Cerebellar cortex (tissue), 1 donor: Measurements from ENCODE around the gene IL6.
"Not testable (repeated sequence)": the region's sequence is repeated elsewhere in the genome, so short reads cannot be mapped to it uniquely, and the experiment has no call there.

ENCODE experiments used
- DNase-seq: peaks from one replicate; pipeline ENCODE4 v3.0.0-alpha.2; 2015; ENCODE audit warnings: low spot score

IL6 gene

DNA sequence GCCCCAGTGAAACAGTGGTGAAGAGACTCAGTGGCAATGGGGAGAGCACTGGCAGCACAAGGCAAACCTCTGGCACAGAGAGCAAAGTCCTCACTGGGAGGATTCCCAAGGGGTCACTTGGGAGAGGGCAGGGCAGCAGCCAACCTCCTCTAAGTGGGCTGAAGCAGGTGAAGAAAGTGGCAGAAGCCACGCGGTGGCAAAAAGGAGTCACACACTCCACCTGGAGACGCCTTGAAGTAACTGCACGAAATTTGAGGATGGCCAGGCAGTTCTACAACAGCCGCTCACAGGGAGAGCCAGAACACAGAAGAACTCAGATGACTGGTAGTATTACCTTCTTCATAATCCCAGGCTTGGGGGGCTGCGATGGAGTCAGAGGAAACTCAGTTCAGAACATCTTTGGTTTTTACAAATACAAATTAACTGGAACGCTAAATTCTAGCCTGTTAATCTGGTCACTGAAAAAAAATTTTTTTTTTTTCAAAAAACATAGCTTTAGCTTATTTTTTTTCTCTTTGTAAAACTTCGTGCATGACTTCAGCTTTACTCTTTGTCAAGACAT lies 574 bp upstream of the IL6 start:
- DNase-seq = peak; percentile 30

DNA sequence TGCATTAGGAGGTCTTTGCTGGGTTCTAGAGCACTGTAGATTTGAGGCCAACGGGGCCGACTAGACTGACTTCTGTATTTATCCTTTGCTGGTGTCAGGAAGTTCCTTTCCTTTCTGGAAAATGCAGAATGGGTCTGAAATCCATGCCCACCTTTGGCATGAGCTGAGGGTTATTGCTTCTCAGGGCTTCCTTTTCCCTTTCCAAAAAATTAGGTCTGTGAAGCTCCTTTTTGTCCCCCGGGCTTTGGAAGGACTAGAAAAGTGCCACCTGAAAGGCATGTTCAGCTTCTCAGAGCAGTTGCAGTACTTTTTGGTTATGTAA lies 675 bp downstream of the IL6 start:
- DNase-seq = no peak

DNA sequence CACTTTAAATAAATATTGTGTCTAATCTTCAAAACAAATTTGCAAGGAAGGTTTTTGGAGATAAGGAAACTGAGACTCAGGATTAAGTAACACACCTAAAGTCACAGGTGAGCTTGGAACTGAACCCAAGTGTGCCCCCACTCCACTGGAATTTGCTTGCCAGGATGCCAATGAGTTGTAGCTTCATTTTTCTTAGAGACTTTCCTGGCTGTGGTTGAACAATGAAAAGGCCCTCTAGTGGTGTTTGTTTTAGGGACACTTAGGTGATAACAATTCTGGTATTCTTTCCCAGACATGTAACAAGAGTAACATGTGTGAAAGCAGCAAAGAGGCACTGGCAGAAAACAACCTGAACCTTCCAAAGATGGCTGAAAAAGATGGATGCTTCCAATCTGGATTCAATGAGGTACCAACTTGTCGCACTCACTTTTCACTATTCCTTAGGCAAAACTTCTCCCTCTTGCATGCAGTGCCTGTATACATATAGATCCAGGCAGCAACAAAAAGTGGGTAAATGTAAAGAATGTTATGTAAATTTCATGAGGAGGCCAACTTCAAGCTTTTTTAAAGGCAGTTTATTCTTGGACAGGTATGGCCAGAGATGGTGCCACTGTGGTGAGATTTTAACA lies 1.5 kb downstream of the IL6 start:
- DNase-seq = peak; percentile 18

DNA sequence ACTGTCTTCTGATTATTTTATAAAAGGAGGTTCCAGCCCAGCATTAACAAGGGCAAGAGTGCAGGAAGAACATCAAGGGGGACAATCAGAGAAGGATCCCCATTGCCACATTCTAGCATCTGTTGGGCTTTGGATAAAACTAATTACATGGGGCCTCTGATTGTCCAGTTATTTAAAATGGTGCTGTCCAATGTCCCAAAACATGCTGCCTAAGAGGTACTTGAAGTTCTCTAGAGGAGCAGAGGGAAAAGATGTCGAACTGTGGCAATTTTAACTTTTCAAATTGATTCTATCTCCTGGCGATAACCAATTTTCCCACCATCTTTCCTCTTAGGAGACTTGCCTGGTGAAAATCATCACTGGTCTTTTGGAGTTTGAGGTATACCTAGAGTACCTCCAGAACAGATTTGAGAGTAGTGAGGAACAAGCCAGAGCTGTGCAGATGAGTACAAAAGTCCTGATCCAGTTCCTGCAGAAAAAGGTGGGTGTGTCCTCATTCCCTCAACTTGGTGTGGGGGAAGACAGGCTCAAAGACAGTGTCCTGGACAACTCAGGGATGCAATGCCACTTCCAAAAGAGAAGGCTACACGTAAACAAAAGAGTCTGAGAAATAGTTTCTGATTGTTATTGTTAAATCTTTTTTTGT lies 2.3 kb downstream of the IL6 start:
- DNase-seq = no peak

DNA sequence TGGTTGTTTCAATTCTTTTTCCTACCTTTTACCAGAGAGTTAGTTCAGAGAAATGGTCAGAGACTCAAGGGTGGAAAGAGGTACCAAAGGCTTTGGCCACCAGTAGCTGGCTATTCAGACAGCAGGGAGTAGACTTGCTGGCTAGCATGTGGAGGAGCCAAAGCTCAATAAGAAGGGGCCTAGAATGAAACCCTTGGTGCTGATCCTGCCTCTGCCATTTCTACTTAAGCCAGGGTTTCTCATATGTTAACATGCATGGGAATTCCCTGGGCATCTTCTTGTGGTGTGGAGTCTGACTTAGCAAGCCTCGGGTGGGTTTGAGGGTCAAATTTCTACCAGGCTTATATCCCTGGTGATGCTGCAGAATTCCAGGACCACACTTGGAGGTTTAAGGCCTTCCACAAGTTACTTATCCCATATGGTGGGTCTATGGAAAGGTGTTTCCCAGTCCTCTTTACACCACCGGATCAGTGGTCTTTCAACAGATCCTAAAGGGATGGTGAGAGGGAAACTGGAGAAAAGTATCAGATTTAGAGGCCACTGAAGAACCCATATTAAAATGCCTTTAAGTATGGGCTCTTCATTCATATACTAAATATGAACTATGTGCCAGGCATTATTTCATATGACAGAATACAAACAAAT lies 3.2 kb downstream of the IL6 start:
- DNase-seq = no peak

DNA sequence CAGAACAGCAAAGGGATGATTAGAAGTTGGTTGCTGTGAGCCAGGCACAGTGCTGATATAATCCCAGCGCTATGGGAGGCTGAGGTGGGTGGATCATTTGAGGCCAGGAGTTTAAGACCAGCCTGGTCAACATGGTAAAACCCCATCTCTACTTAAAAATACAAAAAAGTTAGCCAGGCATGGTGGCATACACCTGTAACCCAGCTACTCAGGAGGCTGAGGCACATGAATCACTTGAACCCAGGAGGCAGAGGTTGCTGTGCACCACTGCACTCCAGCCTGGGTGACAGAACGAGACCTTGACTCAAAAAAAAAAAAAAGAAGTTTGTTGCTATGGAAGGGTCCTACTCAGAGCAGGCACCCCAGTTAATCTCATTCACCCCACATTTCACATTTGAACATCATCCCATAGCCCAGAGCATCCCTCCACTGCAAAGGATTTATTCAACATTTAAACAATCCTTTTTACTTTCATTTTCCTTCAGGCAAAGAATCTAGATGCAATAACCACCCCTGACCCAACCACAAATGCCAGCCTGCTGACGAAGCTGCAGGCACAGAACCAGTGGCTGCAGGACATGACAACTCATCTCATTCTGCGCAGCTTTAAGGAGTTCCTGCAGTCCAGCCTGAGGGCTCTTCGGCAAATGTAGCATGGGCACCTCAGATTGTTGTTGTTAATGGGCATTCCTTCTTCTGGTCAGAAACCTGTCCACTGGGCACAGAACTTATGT lies 4.1 kb downstream of the IL6 start:
- no peak for DNase-seq

DNA sequence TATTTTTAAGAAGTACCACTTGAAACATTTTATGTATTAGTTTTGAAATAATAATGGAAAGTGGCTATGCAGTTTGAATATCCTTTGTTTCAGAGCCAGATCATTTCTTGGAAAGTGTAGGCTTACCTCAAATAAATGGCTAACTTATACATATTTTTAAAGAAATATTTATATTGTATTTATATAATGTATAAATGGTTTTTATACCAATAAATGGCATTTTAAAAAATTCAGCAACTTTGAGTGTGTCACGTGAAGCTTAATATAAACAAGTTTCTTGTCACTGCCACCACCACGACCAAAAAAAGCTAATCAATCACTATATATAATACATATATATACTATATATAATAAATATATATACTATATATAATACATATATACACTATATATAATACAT lies 4.8 kb downstream of the IL6 start:
- DNase-seq = no peak

DNA sequence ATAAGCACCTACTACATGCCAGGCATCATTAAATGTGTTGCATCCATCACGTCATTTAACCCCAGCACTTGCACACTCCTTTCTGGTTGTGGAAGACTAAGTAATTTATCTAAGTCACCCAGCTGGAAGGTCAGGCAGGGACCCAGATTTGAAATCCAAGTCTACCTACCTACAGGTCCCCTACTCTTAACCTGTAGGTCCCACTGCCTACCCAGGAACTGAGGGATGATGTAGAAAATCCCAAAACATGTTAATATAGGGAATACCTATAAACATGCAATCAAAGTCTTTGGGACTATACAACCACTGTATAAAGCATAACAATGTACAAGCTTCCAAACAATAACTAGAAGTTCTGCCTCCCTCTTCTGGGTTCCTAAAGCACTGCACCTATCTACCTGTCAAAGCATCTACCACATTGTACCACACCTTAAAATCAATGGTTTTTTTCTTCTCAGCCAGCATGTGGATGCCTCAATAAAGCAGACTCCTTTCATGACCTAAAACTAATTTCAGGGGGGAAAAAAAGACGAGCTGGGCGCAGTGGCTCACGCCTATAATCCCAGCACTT lies 5.6 kb downstream of the IL6 start:
- no peak for DNase-seq

DNA sequence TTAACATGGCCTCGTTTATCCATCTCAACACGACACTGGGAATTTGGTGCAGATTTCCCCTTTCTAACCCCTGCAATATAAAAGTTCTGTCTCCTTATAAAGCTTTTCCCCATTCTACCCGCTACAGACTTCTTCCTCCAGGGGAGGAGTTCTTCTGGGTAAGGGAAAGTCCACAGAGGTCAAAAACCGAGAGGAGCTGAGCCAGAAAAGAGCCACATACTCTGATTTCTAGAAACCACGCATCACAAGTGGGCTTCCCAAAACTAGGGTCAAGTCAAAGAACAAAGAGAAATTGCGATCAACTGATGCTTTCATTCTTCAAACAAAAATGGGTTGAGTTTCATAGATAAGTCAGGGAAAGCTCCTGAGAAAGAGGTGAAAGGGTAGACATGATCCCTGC lies 6.8 kb downstream of the IL6 start:
- no peak for DNase-seq

DNA sequence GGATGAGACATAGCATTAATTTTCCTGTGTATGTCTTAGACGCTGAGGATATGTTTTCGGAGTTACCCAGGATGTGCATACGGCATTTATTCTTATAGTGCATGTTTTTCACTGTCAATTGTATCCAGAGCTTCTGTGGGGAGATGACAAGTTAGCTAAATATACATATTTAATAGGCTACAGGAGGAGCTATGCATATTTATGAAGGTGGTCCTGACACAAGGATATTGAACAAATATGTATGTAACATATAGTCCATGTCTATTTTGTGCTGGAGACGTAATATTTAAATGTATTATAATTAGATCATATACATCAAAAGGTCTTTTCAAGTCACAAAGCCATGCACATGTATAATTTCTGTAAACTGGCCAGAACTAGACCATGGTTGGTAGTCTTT lies 16.0 kb downstream of the IL6 start:
- DNase-seq = no peak

DNA sequence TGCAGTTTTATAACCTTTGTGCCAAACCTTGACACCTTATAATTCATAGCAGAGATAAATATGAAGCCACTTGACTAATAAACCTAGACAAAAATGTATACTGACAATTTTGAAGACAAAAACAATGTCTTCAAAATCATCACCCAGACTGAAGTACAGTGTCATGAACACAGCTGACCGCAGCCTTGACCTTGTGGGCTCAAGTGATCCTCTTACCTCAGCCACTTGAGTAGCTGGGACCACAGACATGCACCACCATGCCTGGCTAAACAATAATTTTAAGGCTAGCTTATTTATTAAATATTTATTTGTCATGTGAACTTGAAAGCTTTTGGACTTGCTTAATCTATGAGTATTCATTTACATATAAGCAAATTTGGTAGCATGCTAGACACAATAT lies 24.3 kb downstream of the IL6 start:
- no peak for DNase-seq

DNA sequence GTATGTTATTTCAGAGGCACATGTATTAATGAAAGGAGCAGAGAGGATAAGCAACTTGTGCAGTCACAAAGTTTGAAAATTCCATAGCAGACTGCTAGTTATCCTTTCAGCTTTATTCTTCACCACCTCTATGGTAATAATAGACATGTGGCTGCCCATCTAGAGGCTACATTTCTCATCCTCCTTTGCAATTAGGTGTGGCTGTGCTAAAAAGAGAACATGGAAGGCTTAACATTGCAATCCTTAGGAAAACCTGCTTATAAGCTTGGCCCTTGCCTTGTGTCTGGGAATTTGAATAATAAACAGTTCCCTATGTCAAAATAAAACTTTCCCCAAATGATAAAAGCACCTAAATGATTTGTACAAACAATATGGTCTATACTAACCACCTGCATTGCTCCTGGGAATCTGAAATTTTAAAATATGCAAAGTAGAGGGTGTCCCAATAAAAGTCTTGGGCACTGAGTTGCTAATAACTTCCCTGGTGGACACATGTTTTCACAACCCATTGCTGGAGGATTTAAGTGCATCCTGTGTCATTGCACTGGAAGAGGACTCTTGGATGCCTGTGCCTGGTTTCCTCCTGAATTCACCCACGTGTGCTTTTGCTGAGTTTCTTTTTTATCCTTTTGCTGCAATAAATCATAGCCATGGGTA lies 30.5 kb downstream of the IL6 start:
- no peak for DNase-seq

DNA sequence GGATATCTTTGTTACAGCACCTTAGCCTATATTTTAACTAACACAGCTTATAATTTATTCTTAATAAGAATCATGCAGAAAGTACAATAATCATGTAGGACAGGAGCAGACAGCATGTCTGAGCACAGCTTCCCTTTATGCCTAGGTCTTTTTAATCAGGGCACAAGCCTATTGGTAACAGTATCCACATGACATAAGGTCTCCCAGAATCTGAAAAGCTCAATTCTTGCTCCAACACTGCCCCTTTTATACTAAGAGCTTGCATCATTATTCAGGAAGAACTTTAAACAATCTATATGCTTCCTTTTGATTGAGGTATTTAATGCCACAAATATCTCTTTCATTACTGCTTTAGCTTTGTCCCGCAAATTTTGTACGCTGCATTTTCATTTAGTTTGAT lies 31.6 kb downstream of the IL6 start:
- no peak for DNase-seq

DNA sequence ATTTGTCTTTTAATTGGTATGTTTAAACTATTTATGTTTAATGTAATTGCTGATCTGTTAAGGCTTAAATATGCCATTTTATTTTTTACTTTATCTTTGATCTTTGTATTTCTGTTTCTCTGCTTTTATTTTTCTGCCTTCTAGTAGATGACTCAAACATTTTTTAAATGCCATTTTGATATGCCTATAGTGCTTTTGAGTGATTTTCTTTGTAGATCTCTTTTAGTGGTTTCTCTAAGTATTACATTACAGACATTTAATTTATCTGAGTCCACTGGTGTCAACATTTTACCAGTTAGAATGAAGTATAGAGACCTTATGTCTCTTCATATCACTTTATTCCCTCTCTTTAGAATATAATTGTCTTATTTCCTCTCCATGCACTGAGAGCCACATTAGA lies 32.7 kb downstream of the IL6 start:
- no peak for DNase-seq

DNA sequence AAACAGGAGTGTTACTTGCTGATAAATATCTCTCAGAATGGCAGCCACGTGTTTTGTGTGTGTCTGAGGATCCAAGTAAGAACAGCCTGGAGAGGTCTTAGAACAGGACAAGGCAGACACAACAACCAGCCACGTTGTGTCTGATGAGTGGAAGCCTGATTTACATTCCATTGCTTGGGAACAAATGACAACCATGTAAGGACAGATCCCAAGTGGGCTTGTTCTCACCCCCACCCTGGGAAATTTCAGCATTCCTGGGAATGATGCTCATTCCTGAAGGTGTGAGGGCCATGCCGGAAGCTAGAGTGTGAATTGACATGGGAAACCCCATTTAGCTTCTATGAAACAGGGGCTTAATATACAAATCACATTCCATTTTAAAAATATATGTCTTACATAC lies 35.9 kb downstream of the IL6 start:
- DNase-seq = no peak

DNA sequence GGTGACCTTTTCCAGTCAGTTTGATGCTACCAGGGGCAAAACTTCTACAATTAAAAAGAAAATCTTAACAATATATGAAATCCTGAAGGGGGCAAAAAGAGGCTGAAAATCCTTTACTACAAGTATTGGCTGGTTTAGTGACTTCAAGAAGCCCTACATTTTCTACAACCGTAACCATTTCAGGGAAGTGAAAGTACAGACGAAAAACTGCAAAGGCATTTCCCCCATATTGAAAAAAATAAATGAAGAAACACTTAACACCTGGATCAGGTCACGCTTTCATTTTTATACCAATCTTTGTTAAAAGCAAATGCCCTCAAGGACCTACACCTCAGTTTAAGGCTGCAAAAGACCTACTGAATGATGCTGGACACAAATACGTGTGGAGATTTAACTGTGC lies 38.6 kb downstream of the IL6 start:
- no peak for DNase-seq

DNA sequence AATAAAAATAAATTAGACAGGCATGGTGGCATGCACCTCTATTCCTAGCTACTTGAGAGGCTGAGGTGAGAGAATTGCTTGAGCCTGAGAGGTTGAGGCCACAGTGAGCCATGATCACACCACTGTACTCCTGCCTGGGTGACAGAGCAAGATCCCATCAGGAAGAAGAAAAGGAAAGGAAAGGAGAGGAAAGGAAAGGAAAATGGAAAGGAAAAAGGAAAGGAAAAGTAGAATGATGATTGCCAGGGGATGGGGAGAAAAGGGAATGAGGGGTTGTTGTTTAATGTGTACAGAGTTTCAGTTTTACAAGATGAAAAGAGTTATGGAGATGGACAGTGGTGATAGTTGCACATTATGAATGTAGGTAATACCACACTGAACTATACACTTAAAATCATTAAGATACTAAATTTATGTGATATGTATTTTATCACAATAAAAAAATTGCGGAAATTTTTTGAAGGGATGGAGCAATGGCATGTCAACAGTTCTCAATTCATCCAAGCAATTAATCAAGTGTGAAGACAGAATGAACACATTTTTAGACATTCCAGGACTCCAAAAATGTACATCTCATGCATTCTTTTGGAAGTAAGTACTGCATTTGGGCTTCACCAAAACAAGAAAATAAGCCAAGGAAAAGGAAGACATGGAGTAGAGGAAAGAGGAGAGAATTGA lies 44.3 kb downstream of the IL6 start:
- no peak for DNase-seq

DNA sequence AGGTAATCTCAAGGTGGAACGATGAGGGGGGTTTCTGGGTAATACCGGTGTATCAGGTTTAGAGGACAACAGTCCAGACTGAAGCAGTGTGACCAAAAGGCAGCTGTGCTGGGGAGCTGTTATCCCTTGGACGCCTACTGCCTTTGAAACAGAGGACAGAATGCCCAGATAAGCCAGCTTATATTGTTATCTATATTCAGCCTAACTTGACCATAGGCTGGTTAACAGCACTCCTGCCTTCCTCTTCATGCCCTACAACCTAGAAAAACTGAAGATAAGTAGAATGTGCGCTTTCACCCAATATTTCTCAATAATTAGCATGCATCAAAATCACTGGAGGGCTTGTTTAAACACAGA lies 44.9 kb downstream of the IL6 start:
- DNase-seq = no peak

DNA sequence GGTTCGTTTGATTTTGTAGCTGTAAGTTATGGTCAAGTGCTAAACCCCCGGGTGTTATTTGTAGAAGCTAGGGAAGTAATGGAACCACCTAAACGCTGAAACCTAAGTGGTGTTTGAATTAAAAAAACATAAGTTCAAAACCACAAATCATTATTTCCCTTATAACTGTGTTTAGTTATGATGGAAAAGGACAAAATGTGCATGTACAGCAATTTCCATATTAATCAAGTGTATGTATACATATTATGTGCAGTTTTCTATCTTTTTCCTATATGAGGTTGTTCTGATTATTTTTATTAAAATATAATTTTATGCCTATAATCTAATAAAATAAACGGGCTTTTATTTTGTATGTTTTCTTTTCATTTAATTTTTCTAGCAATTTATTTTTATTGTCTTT lies 45.9 kb downstream of the IL6 start:
- DNase-seq = no peak

DNA sequence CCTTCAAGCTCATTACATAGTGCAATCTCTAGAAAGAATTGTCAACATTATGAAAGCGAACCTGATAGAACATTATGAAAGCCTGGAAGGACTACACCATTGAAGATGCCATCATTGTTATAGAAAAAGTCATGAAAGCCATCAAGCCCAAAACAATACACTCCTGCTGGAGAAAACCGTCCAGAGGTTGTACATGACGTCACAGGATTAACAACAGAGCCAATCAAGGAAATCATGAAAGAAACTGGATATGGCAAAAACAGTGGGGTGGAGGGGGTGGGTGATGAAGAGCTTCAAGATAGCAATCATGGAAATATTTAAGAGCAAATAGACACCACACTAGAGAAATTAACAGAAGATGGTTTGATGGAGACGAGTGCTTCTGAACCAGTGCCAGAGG lies 50.0 kb downstream of the IL6 start:
- DNase-seq = no peak

DNA sequence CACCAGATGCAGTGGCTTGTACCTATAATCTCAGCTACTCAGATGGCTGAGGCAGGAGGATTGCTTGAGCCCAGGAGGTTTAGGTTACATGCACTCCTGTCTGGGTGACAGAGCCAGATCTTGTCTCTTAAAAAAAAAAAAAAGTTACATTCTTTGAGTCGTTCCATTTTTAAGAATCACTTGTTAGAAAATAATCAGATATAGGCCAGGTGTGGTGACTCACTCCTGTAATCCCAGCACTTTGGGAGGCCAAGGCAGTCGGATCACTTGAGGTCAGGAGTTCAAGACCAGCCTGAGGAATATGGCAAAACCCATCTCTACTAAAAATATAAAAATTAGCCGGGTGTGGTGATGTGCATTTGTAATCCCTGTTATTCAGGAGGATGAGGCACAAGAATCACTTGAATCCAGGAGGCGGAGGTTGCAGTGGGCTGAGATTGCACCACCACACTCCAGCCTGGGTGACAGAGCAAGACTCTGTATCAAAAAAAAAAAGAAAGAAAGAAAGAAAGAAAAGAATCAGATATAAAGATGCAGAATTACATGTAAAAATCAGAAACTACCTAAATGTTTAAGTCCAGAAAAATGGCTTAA lies 52.8 kb downstream of the IL6 start:
- not testable (repeated sequence) for DNase-seq
